Vagina (tissue), 2 donors: ENCODE results near the gene NDUFS2. TPM values are rescaled to one million over a fixed set of nuclear protein-coding genes. Genes with fewer than 3 reads are reported as not detected.

Experiments
- DNase-seq, 2 donors: peaks; one replicate each; pipeline ENCODE4 v3.0.0-alpha.2; 2017; ENCODE audit errors: extremely low spot score in 2 of 2
- H3K27ac ChIP-seq: fragments of 200-600 bp; sonication (generic); one replicate; pipeline ENCODE4 v1.5.1; 2019
- H3K27me3 ChIP-seq: fragments of 200-600 bp; sonication (generic); one replicate; pipeline ENCODE4 v1.5.1; 2019
- H3K36me3 ChIP-seq, 2 donors: fragments of 200-600 bp; sonication (generic); one replicate each; pipeline ENCODE4 v1.5.1; 2017 to 2019
- H3K4me1 ChIP-seq: fragments of 200-600 bp; sonication (generic); one replicate; pipeline ENCODE4 v1.5.1; 2019
- H3K4me3 ChIP-seq, 2 donors: fragments of 200-600 bp; sonication (generic); 1 replicate in 1 of 2; 2 replicates in 1 of 2; pipeline ENCODE4 v1.5.1; 2016 to 2019
- H3K9me3 ChIP-seq: fragments of 200-600 bp; sonication (generic); one replicate; pipeline ENCODE4 v1.5.1; 2019
- POLR2A ChIP-seq, 2 donors: fragments of 450-650 bp; IDR thresholded peaks; one replicate each; pipeline ENCODE4 v1.6.1; 2017; ENCODE audit warnings: antibody characterized with exemption in 2 of 2, mild to moderate bottlenecking in 2 of 2, moderate library complexity in 2 of 2
- POLR2AphosphoS5 ChIP-seq, 2 donors: sonication (generic); formaldehyde crosslinking; IDR thresholded peaks; one replicate each; pipeline ENCODE4 v1.9.0; 2017; ENCODE audit warnings: antibody characterized with exemption in 2 of 2, mild to moderate bottlenecking in 2 of 2, low read depth in 1 of 2; ENCODE audit not compliant: insufficient read depth in 1 of 2
- intact Hi-C: fragments of 100-400 bp; cut with DNase I; formaldehyde crosslinking; loops from one replicate; pipeline ENCODE4 v1.15.1; 2023
- total RNA-seq: library from RNA; depleted of rRNA; stranded (reverse); fragments of >200 nt; gene quantifications from one replicate; pipeline ENCODE4 v1.2.3, GENCODE V29; 2016
- TF ChIP-seq, protein P1 (sequence below), 3 experiments: fragments of 450-650 bp in 2 of 3; fragments of 200-600 bp in 1 of 3; sonication (generic) in 1 of 3; IDR thresholded peaks; one replicate each; pipeline ENCODE4 v1.5.1; 2017 to 2019; ENCODE audit warnings: antibody characterized with exemption in 3 of 3, mild to moderate bottlenecking in 2 of 3, moderate library complexity in 2 of 3

The NDUFS2 gene
- total RNA-seq, 1 donor from 2014 or later, result 104 TPM

DNA sequence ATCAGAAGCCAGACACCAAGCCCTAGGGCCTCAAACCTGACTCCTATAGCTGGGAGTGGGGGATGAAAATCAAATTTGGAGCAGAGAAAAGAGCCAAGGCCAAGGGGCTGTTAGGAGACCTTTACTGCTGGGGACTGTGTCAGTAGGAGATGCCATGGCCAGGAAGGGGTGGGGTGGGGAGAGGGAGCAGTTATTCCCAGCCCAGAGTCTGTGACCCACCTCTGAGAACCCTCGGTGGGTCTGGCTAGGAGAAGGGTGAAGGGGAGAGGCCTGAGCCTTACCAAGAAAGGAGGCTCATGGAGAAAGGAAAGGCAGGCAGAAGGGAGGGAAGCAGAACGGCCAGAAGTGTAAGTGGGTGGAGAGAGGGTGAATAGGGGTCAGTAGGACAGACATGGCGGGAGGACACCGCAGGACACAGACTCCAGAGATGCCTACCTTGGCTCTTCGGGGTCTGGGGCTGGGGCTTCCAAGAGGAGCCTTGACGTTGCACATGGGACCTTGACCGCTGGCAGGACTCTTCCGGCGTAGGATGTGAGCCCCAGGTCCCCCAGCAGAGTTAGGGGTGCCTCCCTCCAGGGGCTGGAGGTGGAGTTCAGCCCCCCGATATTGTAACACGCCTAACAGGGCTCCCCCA is 4.5 kb upstream of the NDUFS2 start:
- peaks cover 84% of the 10 kb centered on the region for H3K4me1 ChIP-seq
- peaks cover 0 to 8% of the 10 kb centered on the region in 2 donors for H3K36me3 ChIP-seq
- H3K27ac ChIP-seq, result peak overlapping the region; percentile 97
- H3K4me3 ChIP-seq, result peak overlapping the region; percentile 34 to 59
- DNase-seq, result no peak
- TF ChIP-seq POLR2A (IDR thresholded peaks at IDR 0.05) (no peak), POLR2AphosphoS5 (IDR thresholded peaks at IDR 0.05; ENCODE audit: insufficient read depth in 1 of 2, low read depth in 1 of 2) (no peak)
- TF ChIP-seq, protein P1, sequence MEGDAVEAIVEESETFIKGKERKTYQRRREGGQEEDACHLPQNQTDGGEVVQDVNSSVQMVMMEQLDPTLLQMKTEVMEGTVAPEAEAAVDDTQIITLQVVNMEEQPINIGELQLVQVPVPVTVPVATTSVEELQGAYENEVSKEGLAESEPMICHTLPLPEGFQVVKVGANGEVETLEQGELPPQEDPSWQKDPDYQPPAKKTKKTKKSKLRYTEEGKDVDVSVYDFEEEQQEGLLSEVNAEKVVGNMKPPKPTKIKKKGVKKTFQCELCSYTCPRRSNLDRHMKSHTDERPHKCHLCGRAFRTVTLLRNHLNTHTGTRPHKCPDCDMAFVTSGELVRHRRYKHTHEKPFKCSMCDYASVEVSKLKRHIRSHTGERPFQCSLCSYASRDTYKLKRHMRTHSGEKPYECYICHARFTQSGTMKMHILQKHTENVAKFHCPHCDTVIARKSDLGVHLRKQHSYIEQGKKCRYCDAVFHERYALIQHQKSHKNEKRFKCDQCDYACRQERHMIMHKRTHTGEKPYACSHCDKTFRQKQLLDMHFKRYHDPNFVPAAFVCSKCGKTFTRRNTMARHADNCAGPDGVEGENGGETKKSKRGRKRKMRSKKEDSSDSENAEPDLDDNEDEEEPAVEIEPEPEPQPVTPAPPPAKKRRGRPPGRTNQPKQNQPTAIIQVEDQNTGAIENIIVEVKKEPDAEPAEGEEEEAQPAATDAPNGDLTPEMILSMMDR (IDR thresholded peaks at IDR 0.05), result no peak
- H3K27me3 ChIP-seq, result no peaks in the 10 kb centered on the region
- intact Hi-C loops, result loop anchor here (10.0 kb wide), 1 partner anchor 187 kb away; no protein-coding TSS in a partner anchor
- no peaks in the 10 kb centered on the region for H3K9me3 ChIP-seq

DNA sequence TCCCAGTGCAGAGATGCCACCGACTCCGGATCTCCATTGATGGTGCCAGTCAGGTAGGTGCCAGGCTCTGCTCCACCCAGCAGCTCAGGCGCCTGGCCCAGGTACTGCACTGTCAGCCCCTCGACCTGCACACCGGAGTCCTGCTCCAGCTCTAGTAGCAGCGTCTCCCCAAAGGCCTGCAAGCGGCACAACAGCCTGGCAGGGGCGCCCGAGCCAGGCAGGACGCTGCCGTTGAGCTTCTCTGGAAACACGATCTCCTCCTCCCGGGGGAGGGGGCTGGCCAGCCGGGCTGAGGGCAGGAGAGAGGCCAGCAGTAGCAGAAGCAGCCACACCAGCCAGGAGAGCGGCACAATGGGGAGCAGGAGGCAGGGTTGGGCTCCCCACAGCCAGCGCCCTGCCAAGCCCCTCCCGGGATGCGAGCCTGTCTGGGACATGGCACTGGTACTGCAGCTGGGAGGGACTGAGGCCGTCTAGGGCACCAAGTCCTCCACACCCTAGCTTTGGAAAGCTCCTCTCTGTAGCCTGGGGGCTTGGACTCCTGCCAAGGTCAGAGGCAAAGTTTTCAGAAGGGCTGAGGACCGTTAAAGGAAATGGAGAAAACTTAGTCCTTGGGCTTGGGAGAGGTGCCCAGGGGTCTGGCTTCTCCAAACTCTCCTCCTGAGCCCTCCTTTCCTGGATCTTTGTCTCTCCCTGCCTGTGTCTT is 3.8 kb upstream of the NDUFS2 start:
- intact Hi-C loops, result loop anchor here (10.0 kb wide), 1 partner anchor 186 kb away; no protein-coding TSS in a partner anchor
- DNase-seq, result no peak
- peak overlapping the region; percentile 34 to 59 for H3K4me3 ChIP-seq
- H3K9me3 ChIP-seq, result no peaks in the 10 kb centered on the region
- H3K27ac ChIP-seq, result peak overlapping the region; percentile 97
- H3K36me3 ChIP-seq, result peaks cover 0 to 2% of the 10 kb centered on the region in 2 donors
- H3K4me1 ChIP-seq, result peaks cover 86% of the 10 kb centered on the region
- no peaks in the 10 kb centered on the region for H3K27me3 ChIP-seq
- no peak for TF ChIP-seq POLR2AphosphoS5 (IDR thresholded peaks at IDR 0.05; ENCODE audit: insufficient read depth in 1 of 2, low read depth in 1 of 2)

DNA sequence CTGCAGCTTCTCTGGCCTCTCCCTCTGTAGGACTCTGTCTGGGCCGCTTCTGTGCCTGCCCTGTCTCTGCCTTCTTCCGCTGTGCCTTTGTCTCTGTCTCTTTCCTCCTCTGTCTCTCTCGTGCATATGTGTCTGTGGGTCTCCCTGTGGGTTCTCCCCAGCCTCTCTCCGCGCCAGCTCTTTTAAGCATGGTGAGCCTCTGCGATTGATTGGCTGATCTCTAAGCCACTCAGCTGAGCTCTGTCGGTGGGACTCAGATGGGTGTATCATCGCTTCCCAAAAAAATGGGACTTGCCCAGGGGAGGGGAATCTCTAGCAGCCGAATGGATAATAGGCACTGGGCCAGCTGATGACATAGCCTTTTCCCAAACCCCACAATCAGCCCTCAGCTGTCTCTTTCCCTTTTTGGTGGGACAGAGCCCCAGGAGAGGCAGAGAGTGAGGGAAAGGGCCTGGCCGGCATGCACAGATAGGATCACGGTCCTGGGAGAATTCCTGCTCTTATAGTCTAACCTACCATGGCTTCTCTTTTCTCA is 3.2 kb upstream of the NDUFS2 start, which contains the start of gene ADAMTS4:
Gene ADAMTS4 (minus strand): TSS at position 158 of the 535 bp plus-strand sequence. CDS start 427 bp downstream, outside the sequence.
- no peaks in the 10 kb centered on the region for H3K9me3 ChIP-seq
- peaks cover 86% of the 10 kb centered on the region for H3K4me1 ChIP-seq
- peaks cover 0 to 5% of the 10 kb centered on the region in 2 donors for H3K36me3 ChIP-seq
- DNase-seq, result peak in 1 of 2 donors; percentile 96
- peak within 1 kb of the TSS; percentile 34 to 59 for H3K4me3 ChIP-seq
- H3K27me3 ChIP-seq, result no peaks in the 10 kb centered on the region
- TF ChIP-seq, protein P1 (IDR thresholded peaks at IDR 0.05), result no peak
- TF ChIP-seq POLR2A (IDR thresholded peaks at IDR 0.05) (peak in 1 of 2 donors; percentile 90), POLR2AphosphoS5 (IDR thresholded peaks at IDR 0.05; ENCODE audit: insufficient read depth in 1 of 2, low read depth in 1 of 2) (peak; percentile 42 to 76)
- H3K27ac ChIP-seq, result peak within 1 kb of the TSS; percentile 97
- intact Hi-C loops, result loop anchor here (10.0 kb wide), 1 partner anchor 186 kb away; no protein-coding TSS in a partner anchor

DNA sequence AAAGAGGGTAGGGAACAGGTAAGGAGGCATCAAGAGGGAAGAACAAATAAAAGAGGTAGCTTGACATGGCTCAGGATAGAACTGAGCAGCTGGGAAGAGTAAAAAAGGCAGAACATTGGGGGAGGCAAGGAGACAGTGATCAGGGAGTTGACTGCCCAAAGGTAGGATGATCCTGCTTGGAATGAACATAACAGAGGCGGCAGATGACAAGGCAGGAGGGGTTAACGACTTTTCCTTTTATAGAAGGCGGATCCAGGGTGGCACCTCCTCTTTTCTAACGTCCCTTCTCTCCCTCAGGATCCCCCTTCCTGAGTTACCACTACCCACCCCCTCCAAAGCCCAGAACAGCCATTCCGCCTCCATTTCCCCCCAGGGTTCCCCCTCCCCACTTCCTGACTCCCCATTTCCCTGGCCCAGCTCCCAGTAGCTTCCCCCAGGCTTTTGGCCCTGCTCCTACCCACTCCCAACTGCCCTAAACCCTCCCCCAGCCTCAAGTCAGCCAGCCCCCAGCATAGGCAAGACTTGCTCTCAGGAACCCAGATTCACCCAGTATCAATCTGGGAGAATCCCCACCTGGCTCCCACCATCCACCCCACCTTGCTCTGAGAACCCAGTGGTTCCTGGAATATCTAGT is 2.5 kb upstream of the NDUFS2 start:
- no peak for DNase-seq
- Histone ChIP-seq H3K27me3 (no peaks in the 10 kb centered on the region), H3K4me3 (peak overlapping the region in 1 of 2 donors; percentile 59), H3K27ac (peak overlapping the region; percentile 97), H3K9me3 (no peaks in the 10 kb centered on the region), H3K36me3 (peaks cover 0 to 11% of the 10 kb centered on the region in 2 donors), H3K4me1 (peaks cover 88% of the 10 kb centered on the region)
- intact Hi-C loops, result loop anchor here (10.0 kb wide), 1 partner anchor 185 kb away; no protein-coding TSS in a partner anchor
- TF ChIP-seq, protein P1 (IDR thresholded peaks at IDR 0.05), result no peak
- TF ChIP-seq POLR2AphosphoS5 (IDR thresholded peaks at IDR 0.05; ENCODE audit: insufficient read depth in 1 of 2, low read depth in 1 of 2) (no peak), POLR2A (IDR thresholded peaks at IDR 0.05) (no peak)

DNA sequence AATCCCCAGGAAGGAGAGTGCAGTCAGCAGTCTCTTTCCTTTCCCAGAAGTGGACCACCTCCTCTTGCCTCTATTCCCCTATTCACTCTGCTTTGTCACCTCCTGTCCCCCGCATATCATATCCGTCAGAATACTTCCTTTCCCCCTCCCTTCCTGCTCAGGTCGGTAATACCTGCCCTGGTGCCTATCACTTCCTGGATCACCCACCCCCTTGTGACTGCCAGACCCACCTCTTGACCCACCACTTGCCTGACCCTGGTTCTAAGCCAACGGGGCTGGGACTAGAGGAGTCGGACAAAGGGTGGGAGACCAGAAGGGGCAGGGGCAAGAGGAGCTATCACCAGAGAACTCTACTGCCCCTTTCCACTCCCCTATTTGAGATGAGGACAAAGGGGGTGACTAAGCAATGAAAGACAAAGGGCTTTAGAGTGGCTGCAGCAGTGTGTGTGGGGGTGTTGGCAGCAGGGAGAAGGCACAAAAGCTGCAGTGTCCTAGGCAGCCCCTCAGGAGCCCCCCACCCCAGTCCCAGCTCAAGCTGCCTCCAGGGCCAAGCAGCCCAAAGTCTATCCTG is 1.7 kb upstream of the NDUFS2 start:
- H3K27me3 ChIP-seq, result no peaks in the 10 kb centered on the region
- TF ChIP-seq, protein P1 (IDR thresholded peaks at IDR 0.05), result no peak
- no peak for TF ChIP-seq POLR2A (IDR thresholded peaks at IDR 0.05)
- no peak for TF ChIP-seq POLR2AphosphoS5 (IDR thresholded peaks at IDR 0.05; ENCODE audit: insufficient read depth in 1 of 2, low read depth in 1 of 2)
- H3K4me1 ChIP-seq, result peaks cover 87% of the 10 kb centered on the region
- H3K4me3 ChIP-seq, result peak overlapping the region in 1 of 2 donors; percentile 82
- H3K9me3 ChIP-seq, result no peaks in the 10 kb centered on the region
- peaks cover 0 to 11% of the 10 kb centered on the region in 2 donors for H3K36me3 ChIP-seq
- DNase-seq, result no peak
- peak overlapping the region; percentile 97 for H3K27ac ChIP-seq
- intact Hi-C loops, result no loop called here
